Kidney tubule cell (primary cell): ENCODE data around the gene CLDN6.

Experiments used
- DNase-seq: peaks from one replicate; pipeline ENCODE4 v3.0.0-alpha.2; 2018; ENCODE audit warnings: low spot score

Gene CLDN6

DNA sequence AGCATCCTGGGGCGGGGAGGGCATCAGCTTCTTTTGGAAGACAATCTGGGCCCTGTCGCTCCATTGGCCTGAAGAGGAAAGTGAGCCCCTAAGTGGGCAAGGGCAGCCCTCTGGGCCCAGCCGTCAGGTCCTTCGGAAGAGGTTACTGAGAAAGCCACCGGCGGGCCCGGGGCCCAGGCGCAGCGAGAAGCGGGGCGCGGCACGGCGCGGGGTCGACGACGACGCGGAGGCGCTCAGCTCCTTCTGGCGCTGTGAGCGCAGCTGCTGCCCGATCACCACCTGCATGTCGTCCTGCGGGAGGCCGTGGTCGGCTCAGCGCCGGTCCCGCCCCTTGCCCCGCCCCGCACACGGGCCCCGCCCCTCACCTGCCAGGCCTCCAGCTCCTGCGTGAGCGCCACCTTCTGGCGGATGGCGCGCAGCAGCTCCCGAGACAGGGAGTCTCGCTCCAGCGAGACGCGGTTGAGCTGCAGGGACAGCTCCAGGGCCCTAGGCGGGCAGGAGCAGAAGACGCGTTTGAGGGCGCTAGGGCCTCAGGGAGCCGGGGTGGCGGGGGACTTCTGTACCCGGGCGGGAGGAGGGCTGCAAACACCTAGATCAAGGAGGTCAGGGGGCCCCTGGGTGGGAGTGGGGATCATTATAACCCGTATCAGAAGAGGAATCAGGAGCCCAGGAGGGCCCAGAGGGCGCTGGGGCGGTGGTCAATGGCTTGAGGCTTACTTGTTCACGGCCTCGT, 10.2 kb upstream of the CLDN6 start:
- DNase-seq, result peak; percentile 89

DNA sequence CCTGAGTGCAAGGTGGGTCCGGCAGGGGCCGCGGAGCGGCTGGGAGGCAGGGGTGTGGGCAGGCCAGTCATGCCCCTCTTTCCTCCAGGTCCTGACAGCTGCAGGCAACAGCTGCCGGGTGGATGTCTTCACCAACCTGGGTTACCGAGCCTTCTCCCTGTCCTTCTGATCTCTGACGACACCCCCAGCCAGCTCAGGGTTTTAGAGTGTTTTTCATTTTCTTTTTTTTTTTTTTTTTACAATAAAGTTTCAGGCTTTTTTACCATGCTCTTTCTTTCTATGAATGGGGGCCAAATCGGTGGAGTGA, 9.5 kb upstream of the CLDN6 start:
- no peak for DNase-seq

DNA sequence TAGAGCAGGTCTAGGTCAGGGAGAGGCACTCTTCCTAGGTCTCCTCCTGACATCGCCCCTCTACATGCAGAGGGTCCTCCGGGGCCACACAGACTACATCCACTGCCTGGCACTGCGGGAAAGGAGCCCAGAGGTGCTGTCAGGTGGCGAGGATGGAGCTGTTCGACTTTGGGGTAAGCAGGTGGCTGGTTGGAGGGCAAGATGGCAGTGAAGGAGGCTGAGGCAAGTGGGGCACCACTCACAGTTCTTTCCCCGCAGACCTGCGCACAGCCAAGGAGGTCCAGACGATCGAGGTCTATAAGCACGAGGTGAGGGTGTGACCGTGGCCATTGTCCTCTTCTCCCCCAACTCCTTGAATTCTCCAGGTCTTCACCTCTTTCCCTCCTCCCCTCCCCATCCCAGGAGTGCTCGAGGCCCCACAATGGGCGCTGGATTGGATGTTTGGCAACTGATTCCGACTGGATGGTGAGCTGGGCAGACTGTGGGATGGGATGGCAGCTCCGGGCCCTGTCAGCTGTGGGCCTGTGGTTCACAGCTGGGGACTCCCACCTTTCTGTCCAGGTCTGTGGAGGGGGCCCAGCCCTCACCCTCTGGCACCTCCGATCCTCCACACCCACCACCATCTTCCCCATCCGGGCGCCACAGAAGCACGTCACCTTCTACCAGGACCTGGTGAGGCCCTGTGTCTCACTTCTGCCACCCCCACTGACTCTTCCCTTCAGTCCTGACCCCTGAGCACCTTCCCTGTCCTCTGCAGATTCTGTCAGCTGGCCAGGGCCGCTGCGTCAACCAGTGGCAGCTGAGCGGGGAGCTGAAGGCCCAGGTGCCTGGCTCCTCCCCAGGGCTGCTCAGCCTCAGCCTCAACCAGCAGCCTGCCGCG, 8.9 kb upstream of the CLDN6 start:
- DNase-seq, result no peak

DNA sequence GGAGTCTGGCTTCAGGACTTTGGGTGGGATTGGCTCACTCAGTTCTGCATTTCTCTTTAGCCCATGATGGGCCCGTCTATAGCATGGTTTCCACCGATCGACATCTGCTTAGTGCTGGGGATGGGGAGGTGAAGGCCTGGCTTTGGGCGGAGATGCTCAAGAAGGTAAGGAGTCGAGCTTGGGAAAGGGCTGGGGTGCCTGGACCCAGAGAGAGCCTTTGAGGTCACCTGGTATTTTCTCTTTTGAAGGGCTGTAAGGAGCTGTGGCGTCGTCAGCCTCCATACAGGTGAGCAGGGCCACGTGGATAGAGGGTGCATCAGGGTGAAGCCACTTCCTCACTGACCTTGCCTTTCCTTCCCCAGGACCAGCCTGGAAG, 8.0 kb upstream of the CLDN6 start:
- no peak for DNase-seq

DNA sequence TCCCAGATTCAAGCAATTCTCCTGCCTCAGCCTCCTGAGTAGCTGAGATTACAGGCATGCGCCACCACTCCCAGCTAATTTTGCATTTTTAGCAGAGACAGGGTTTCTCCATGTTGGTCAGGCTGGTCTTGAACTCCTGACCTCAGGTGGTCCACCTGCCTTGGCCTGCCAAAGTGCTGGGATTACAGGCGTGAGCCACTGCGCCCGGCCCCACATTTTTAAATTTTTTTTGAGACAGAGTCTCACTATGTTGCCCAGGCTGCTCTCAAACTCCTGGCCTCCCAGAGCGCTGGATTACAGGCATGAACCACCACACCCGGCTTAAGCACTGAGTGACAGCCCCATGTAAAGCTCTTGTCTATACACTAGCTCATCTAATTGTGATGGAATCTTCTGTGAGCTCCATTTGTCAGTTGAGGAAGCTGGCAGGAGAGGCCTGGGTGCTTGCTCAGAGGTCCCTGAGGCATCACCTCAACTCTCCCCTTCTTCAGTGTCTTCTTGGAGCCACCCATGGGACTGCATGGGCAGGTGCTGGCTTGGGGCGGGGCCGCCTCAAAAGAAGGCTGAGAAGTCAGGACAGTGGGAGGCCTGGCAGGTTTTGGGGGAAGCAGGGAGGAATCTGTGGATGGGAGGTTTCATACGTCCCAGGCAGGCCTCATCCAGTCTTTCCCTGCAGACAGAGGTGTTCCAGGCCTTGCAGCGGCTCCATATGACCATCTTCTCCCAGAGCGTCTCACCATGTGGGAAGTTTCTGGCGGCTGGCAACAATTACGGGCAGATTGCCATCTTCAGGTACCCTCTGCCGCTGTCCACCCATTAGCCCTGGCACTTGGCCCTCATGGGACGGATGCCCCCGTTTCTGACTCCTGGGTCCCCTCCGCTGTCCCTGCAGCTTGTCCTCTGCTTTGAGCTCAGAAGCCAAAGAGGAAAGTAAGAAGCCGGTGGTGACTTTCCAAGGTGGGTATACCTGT, 7.3 kb upstream of the CLDN6 start:
- DNase-seq, result peak; percentile 22

DNA sequence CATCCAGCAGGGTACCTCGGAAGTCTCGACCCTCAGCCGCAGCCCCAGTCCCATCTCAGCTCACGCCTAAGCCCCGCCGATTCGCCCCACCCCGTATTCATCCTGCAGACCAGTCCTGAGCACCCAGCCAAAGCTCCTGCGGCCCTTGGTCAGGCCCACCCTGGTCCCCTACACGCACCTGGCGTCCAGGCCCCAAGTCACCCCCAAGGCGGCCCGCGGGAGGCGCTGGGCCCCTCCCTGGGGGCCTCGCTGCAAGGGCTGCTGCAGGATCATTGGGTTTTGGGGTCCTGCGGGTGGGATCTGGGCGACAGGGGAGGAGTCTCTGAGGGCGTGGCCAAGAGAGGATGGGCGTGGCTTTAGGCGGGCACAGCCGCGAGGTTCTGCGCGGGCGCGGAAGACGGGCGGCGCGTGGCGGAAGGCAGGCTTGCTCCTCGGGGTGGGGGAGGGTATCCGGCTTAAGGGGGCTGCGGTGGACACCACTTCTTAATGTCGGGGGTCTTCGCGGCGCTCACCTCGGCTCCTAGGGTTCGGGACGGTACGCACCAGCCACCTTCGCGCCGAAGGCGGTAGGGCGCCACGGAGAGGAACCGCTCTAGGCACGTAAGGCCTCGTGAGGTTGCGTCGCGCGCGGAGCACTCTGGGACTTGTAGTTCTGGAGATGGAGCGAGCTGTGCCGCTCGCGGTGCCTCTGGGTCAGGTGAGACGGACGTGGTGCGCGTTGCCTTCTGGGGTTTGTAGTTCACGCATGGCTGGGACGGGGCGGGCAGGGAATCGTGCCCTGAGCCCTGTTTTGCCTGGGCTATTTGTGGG, 5.9 kb upstream of the CLDN6 start, which contains the start of the genes HCFC1R1 and THOC6:
Gene HCFC1R1, minus strand, starts transcription at position 274 of the 810 bp plus-strand sequence. Its CDS starts 1 bp downstream, at position 273.
Gene THOC6, plus strand, starts transcription at position 367 of the 810 bp plus-strand sequence. Its CDS starts 292 bp downstream, at position 659.
- peak; percentile 99 for DNase-seq

DNA sequence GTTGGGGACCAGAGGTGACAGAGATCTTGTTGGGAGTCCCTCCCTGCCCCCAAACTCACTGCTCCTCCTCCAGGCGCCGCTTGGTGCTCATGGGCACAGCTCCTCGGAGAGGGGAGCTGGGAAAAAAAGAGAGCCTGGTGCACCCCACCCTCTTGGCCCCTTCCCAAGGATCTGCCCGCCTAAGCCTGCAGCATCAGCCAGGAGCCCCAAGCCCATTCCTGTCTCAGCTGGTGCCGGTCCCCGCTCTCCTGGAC, 5.4 kb upstream of the CLDN6 start:
- DNase-seq, result peak; percentile 94

DNA sequence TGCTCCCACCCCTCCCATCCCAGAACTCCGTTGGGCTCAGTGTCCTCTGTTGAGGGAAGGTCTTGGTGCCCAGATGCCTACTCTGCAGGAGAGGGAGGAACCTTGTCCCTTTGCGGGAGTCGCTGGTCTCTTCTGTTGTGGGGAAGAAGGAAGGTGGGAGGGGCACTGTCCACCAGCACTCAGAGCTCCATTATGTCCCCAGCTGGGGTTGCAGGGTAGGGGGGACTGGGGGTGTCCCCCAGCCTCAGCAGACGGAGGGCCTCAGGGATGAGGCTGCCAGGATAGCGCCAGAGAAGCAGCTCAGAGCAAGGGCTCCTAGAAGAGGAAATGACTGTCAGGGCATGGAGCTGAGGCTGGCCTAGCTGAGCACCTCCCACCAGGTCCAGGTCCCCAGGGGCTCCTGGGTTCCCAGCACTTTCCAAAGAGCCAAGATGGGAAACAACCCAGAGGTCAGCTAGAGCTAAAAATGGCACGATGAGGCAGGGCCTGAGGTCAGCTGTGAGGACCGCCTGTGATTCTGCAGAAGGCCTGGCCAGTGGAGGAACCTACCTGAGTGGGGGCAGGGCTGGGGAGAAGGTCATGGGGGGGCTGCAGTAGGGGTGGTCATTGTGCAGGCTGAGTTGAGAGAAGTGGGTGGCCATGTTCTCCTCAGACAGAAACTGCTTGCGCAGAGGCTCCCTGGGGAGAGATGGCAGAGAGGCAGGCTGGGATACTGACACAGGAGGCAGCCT, 4.9 kb upstream of the CLDN6 start:
- DNase-seq, result no peak

DNA sequence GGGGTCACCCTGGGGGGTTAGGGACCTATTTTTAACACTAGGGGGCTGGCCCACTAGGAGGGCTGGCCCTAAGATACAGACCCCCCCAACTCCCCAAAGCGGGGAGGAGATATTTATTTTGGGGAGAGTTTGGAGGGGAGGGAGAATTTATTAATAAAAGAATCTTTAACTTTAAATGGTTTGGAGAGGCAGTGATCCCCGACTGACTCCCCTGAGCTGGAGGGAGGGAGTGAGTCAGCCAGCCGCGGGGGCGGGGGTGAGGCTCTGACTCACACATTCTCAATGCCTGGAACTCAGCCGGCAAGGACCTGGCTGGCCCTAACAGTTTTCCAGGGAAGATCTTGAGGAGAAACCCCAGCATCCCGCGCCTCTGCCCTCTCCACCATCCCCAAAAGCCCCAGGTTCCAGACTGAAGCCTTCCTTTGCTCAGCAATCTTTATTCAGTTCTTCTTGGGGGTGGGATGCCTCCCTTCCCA, 4.3 kb upstream of the CLDN6 start:
- peak; percentile 96 for DNase-seq

DNA sequence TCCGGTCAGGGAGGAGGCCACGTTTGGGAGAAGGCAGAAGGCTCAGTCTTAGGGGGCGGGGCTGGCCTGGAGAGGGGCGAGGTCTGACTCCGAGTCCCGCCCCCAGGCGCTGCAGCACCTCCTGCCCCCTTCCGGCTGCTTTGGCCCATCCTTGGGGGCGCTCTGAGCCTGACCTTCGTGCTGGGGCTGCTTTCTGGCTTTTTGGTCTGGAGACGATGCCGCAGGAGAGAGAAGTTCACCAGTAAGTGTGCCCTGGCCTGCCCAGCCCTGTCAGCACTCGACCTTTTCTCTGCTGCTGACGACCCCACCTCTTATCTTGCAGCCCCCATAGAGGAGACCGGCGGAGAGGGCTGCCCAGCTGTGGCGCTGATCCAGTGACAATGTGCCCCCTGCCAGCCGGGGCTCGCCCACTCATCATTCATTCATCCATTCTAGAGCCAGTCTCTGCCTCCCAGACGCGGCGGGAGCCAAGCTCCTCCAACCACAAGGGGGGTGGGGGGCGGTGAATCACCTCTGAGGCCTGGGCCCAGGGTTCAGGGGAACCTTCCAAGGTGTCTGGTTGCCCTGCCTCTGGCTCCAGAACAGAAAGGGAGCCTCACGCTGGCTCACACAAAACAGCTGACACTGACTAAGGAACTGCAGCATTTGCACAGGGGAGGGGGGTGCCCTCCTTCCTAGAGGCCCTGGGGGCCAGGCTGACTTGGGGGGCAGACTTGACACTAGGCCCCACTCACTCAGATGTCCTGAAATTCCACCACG, 3.6 kb upstream of the CLDN6 start:
- peak; percentile 98 for DNase-seq

DNA sequence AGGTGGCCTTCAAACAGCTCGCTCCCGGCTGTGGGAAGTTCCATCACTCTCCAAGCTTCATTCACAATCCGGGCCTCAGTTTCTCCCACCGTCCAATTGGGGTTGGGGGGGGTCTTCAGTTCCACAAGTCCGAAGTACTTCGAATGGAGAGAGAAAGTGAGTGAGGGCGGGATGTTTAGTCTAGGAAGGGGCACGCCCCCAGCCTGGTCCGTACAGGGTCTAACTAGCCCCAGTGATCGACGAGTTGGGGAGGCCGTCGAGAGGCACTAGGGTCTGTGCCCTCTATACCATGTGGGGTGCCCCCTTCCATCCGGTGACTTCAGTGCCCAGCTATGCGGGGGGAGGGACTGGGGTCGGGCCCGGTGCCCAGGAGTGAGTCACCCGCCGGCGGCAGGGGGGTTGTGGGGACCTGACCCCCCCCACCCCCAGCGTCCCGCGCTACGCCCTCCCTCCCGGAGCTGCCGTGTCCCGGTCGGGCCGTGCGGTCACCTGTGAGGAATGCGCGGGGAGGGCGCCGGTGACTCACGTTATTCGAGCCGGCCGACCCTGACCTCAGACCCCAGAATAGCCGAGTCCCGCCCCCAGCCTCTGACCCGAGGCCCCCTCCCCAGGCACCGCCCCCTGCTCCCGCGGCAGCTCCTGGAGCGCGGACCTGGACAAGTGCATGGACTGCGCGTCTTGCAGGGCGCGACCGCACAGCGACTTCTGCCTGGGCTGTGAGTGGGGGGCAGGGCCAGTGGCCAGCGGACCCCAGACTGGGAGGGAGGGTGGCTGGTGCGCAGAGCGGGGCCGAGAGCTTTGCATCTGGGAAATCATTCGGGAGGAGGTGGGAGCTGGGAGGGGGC, 2.8 kb upstream of the CLDN6 start:
- DNase-seq, result peak; percentile 98

DNA sequence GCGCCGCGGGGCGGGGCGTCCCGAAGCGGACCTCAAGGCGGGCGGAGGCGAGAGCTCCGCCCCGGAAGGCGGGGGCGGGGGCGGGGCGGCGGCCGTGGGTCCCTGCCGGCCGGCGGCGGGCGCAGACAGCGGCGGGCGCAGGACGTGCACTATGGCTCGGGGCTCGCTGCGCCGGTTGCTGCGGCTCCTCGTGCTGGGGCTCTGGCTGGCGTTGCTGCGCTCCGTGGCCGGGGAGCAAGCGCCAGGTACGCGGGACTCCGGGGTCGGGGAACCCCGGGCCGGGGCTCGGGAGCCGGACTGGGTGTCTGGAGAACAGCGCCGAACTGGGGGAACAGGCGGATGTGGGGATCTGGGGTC, 2.2 kb upstream of the CLDN6 start, which contains the start of gene TNFRSF12A:
Gene TNFRSF12A, plus strand, starts transcription at position 122 of the 357 bp plus-strand sequence. Its CDS starts 30 bp downstream, at position 152.
- peak; percentile 88 for DNase-seq

DNA sequence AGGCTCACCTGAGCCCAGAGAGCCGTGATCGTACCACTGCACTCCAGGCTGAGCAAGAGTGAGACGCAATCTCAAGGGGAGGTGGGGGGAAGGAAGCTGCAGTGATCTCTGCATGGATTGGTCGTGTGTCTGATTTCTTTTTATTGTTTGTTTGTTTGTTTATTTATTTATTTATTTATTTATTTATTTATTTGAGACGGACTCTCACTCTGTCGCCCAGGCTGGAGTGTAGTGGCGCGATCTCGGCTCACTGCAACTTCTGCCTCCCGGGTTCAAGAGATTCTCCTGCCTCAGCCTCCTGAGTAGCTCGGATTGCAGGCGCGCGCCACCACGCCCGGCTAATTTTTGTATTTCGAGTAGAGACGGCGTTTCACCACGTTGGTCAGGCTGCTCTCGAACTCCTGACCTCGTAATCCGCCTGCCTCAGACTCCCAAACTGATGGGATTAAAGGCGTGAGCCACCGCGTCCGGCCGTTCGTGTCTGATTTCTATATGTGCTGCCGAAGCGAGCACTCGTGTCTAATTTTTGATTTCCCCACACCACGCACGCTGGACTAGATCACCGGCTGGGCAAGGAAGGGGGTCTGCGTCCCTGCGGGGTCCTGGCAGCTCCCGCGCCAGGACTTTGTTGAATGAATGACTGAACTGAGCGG, 1.7 kb upstream of the CLDN6 start:
- DNase-seq, result no peak

DNA sequence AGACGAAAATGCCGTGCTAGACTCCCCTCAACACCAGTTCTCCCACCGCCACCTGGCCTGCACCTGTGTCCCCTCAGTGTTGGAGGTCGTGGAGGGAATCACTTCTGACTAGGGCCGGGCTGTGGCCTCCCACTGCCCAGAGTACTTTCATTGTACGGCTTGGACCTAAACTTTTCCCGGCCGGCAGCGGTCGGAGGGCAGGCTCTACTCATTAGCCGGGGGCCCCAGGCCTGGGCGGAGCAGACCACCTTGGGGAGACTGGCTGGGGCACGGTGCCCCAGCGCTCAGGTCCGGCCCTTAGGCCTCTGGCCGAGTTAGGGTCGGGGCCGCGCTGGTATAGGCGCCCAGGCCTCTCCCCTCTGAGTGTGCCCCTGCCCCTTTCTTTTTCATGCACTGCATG, 639 bp downstream of the CLDN6 start:
- DNase-seq, result no peak

DNA sequence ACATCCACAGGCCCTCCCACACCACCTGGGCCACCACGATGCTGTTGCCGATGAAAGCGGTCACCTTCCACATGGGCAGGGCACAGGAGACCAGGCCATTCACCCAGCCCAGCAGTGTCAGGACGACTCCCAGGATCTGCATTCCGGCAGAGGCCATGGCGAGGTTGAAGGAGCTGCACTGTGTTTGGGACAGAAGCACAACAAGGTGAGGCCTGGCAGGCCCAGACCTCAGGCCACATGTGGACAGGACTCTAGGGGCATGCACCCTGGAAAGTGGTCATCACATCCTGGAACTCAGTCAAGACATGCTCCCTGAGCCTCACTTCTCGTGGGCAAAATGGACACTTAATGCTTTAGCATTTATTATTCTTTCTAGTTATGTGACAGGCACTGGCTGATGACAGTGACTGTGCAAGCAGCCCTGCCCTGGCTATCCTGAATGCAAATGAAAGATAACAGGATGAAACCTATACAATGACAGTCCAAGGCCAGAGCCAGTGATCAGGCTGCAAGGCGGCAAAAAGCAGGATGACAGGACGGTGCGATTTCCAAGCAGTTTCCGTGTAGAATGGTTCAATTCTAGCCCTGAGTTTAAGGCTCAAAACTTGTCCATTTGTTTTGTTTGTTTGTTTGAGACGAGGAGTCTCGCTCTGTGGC, 2.0 kb downstream of the CLDN6 start:
- DNase-seq, result no peak

DNA sequence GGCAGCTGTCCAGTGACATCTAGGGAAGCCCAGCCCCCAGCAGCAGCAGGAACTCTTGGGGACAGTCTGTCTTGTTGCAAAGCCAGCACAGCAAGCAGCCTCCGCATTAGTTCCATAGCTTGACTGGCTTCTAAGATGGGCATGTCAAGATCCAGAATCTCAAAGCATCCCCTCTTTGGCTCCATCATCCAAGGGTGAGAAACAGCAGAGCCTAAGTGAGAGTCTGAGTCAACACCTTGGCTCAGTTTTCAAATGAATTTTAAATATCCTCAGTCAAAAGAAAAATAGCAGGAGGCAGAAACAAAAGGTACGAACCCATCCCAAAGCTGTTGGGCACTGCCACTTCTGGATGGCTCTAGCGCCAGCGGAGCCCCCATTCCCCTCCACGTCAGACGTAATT, 3.0 kb downstream of the CLDN6 start:
- DNase-seq, result no peak

DNA sequence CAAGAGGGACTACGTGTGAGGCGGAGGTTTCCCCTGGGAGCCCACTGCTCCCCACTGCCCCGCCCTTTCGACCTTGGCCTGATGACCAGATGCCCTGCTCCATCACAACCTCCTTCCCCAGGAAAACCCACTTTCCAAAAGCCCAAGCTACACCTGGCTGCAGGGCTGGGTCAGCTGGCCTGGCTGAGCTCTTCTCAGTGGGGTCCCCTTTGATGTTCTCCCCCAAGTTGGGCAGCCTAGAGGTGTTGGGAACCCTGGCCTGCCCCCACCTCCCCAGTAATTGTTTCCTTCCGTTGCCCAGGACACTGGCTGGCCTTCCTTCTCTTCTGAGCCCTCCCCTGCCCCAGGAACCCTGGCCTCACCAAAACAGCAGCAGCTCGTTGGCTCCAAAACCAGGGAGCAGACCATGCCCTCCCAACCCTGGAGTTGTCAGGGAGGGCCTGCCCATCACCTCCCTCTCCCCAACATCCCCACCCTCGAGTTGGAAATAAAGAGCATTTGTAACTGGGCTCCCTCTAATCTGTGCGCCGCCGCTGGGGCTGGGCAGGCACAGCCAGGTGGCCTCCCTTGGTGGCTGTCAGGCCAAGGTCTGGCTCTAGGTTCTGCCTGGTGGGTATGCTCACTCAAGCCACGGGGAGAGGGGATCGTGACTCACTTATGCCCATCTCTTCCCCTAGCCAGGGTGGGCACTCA, 3.8 kb downstream of the CLDN6 start:
- DNase-seq, result no peak
